Subcutaneous abdominal adipose tissue (tissue), 5 donors: ENCODE measurements around the gene S100A12.
"Not testable (repeated sequence)": the region's sequence is repeated elsewhere in the genome, so short reads cannot be mapped to it uniquely, and the experiment has no call there.

Experiments used
- H3K27ac ChIP-seq: one replicate; pipeline ENCODE4 v1.7.0; 2013; ENCODE audit warnings: low read depth, mild to moderate bottlenecking, inconsistent platforms, low read length, moderate library complexity
- H3K27me3 ChIP-seq, 5 donors: one replicate each; pipeline ENCODE4 v1.7.0; 2013; ENCODE audit warnings: low read length in 5 of 5, inconsistent platforms in 1 of 5; ENCODE audit not compliant: control insufficient read depth in 5 of 5, insufficient read depth in 4 of 5
- H3K36me3 ChIP-seq, 5 donors: one replicate each; pipeline ENCODE4 v1.7.0; 2013; ENCODE audit warnings: low read length in 5 of 5; ENCODE audit not compliant: control insufficient read depth in 5 of 5, insufficient read depth in 5 of 5
- H3K4me1 ChIP-seq, 5 donors: one replicate each; pipeline ENCODE4 v1.7.0; 2013; ENCODE audit warnings: low read length in 5 of 5, mild to moderate bottlenecking in 3 of 5, moderate library complexity in 1 of 5; ENCODE audit not compliant: control insufficient read depth in 5 of 5, insufficient read depth in 5 of 5
- H3K4me3 ChIP-seq, 5 donors: one replicate each; pipeline ENCODE4 v1.7.0; 2013; ENCODE audit warnings: low read length in 5 of 5, low read depth in 1 of 5
- H3K9ac ChIP-seq, 5 donors: one replicate each; pipeline ENCODE4 v1.7.0; 2013; ENCODE audit warnings: low read length in 5 of 5, mild to moderate bottlenecking in 4 of 5, moderate library complexity in 3 of 5
- H3K9me3 ChIP-seq, 5 donors: one replicate each; pipeline ENCODE4 v1.7.0; 2013; ENCODE audit warnings: low read length in 5 of 5; ENCODE audit not compliant: control insufficient read depth in 5 of 5
- donor health status: healthy.
- donor health status: healthy.
- donor health status: healthy.
- donor health status: healthy.
- donor health status: healthy.

Gene S100A12

GRCh38 chr1:153405825-153406599 lies 30.6 kb upstream of the S100A12 start:
- not testable (repeated sequence) for H3K9ac ChIP-seq, H3K27me3 ChIP-seq, H3K4me3 ChIP-seq, H3K9me3 ChIP-seq, H3K36me3 ChIP-seq, H3K27ac ChIP-seq, H3K4me1 ChIP-seq

DNA sequence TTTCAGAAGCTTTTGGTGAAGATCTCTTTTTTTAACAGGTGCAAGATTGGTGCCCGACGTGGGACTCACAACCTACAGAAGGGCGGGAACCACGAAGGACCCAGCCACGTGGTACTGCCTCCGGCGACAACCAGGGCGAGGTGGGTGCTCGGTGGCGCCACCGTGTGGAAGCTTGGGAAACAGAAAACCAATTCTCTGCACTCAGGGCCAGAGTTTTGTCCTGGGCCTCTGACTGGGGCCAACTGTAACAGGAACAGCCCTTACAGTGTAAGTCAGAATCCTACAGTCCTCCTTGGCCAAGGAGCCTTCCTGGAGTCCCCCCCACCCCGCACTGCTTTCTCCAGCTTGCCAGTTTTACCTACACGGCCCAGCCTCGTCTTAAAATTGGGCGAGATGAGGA lies 29.3 kb upstream of the S100A12 start:
- no peaks in the 10 kb centered on the region for H3K9me3 ChIP-seq
- no peak overlapping the region for H3K27ac ChIP-seq
- no peak overlapping the region for H3K9ac ChIP-seq
- no peaks in the 10 kb centered on the region for H3K36me3 ChIP-seq
- H3K4me1 ChIP-seq = no peaks in the 10 kb centered on the region
- H3K4me3 ChIP-seq = no peak overlapping the region
- H3K27me3 ChIP-seq = peaks cover 0 to 9% (median 7%) of the 10 kb centered on the region in 5 donors

DNA sequence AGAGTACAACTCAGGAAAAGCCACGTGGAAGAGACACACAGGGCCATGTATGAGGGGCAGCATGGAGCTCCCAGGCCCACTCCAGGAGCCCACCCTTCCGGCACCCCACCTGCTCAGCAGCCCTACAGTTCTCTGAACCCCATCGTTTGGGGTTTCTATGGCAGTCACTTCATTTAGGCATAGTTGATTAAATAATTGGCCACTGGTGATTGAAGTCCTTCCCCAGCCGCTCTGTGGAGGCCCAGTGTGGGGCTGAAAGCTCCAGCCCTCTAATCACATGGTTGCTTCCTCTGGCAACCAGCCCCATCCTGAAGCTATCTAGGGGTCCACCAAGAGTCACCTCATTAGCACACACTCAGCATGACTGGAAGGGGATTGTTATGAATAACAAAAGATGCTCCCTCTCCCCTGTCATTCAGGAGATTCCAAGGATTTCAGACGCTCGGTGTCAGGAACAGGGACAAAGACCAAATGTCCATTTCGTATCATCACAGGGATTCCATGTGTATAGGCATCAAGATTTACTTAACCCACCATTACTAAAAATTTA lies 28.7 kb upstream of the S100A12 start:
- Histone ChIP-seq H3K9me3 (no peaks in the 10 kb centered on the region), H3K27ac (no peak overlapping the region), H3K4me3 (no peak overlapping the region), H3K9ac (no peak overlapping the region), H3K27me3 (peaks cover 0 to 9% (median 7%) of the 10 kb centered on the region in 5 donors), H3K36me3 (no peaks in the 10 kb centered on the region), H3K4me1 (no peaks in the 10 kb centered on the region)

GRCh38 chr1:153403421-153404085 lies 28.1 kb upstream of the S100A12 start:
- Histone ChIP-seq H3K9ac (no peak overlapping the region), H3K27me3 (peaks cover 0 to 9% (median 7%) of the 10 kb centered on the region in 5 donors), H3K4me1 (no peaks in the 10 kb centered on the region), H3K36me3 (no peaks in the 10 kb centered on the region), H3K9me3 (no peaks in the 10 kb centered on the region), H3K27ac (no peak overlapping the region), H3K4me3 (no peak overlapping the region)

DNA sequence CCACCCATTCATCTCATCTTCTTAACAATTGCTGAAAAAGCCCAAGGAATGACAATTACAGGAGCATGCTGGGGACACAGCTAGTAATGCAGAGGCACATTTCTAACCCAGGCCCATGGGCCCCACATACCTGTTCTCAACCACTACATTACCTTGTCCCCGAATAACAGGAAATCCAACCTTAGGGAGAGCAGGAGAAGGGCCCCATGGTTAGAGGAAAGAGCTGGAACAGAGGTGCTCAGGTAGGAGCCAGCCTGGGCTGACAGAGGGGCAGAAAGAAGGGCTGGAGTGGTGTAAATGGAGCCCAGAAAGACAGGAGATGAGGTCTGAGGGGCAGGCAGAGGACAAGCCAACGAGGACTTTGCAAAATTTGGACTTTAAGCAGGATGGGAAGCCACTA lies 26.8 kb upstream of the S100A12 start:
- no peaks in the 10 kb centered on the region for H3K4me1 ChIP-seq
- no peaks in the 10 kb centered on the region for H3K36me3 ChIP-seq
- no peak overlapping the region for H3K9ac ChIP-seq
- no peak overlapping the region for H3K27ac ChIP-seq
- no peak overlapping the region for H3K4me3 ChIP-seq
- H3K27me3 ChIP-seq = peaks cover 0 to 7% (median 6%) of the 10 kb centered on the region in 5 donors
- no peaks in the 10 kb centered on the region for H3K9me3 ChIP-seq

GRCh38 chr1:153401461-153401860 lies 26.0 kb upstream of the S100A12 start:
- H3K9ac ChIP-seq = no peak overlapping the region
- no peaks in the 10 kb centered on the region for H3K36me3 ChIP-seq
- H3K9me3 ChIP-seq = no peaks in the 10 kb centered on the region
- no peak overlapping the region for H3K27ac ChIP-seq
- H3K4me1 ChIP-seq = no peaks in the 10 kb centered on the region
- H3K27me3 ChIP-seq = peaks cover 0 to 11% (median 4%) of the 10 kb centered on the region in 5 donors
- no peak overlapping the region for H3K4me3 ChIP-seq

GRCh38 chr1:153400244-153400643 lies 24.8 kb upstream of the S100A12 start:
- Histone ChIP-seq H3K9ac (no peak overlapping the region), H3K4me3 (no peak overlapping the region), H3K9me3 (no peaks in the 10 kb centered on the region), H3K36me3 (no peaks in the 10 kb centered on the region), H3K27me3 (peaks cover 0 to 11% (median 7%) of the 10 kb centered on the region in 5 donors), H3K4me1 (no peaks in the 10 kb centered on the region), H3K27ac (no peak overlapping the region)

GRCh38 chr1:153399401-153400055 lies 24.1 kb upstream of the S100A12 start:
- no peak overlapping the region for H3K9ac ChIP-seq
- no peaks in the 10 kb centered on the region for H3K36me3 ChIP-seq

GRCh38 chr1:153397924-153398651 lies 22.7 kb upstream of the S100A12 start:
- Histone ChIP-seq H3K4me1 (no peaks in the 10 kb centered on the region), H3K9me3 (no peaks in the 10 kb centered on the region), H3K36me3 (no peaks in the 10 kb centered on the region), H3K9ac (no peak overlapping the region), H3K27ac (no peak overlapping the region), H3K4me3 (no peak overlapping the region), H3K27me3 (peaks cover 0 to 19% (median 14%) of the 10 kb centered on the region in 5 donors)

More at GRCh38 chr1:153399401-153400055, 24.1 kb upstream of the S100A12 start:
- H3K4me1 ChIP-seq = no peaks in the 10 kb centered on the region
- H3K27me3 ChIP-seq = peaks cover 0 to 16% (median 7%) of the 10 kb centered on the region in 5 donors
- H3K27ac ChIP-seq = no peak overlapping the region
- H3K9me3 ChIP-seq = no peaks in the 10 kb centered on the region
- no peak overlapping the region for H3K4me3 ChIP-seq
